Measurements from ENCODE around the gene GRHPR.

The GRHPR gene

GRCh38 chr9:37485389-37486255 lies 63.1 kb downstream of the GRHPR start, which contains the start of gene POLR1E:
Gene POLR1E, plus strand, starts transcription at chr9:37485948. Its CDS starts 100 bp downstream, at chr9:37486048.
- TF ChIP-seq ZNF274 (IDR thresholded peaks at IDR 0.05; ENCODE audit: low read depth, low read length): no peak

GRCh38 chr9:37486256-37486615 lies 63.7 kb downstream of the GRHPR start:
- no peak for TF ChIP-seq ZNF274 (IDR thresholded peaks at IDR 0.05; ENCODE audit: low read depth, low read length)
- peak overlapping the region; percentile 86 for H3K4me3 ChIP-seq (ENCODE audit: low read length)

More at GRCh38 chr9:37485389-37486255, 63.1 kb downstream of the GRHPR start, which contains the start of gene POLR1E:
- peak within 1 kb of the TSS; percentile 86 for H3K4me3 ChIP-seq (ENCODE audit: low read length)
